RWPE2 (cell line): Measurements from ENCODE around the gene WLS.

Experiments
- ATAC-seq: fragments of 200-7000 bp; cut with Tn5 transposase; 3 replicates; pipeline ENCODE4 v1.9.1; 2021; ENCODE audit warnings: low read depth
- DNase-seq: peaks from one replicate; pipeline ENCODE4 v3.0.0-alpha.2; 2020; ENCODE audit warnings: low spot score
- H3K27ac ChIP-seq: fragments of 450-650 bp; 2 replicates; pipeline ENCODE4 v1.5.1; 2017; ENCODE audit warnings: mild to moderate bottlenecking; ENCODE audit not compliant: poor library complexity, severe bottlenecking
- H3K27me3 ChIP-seq: fragments of 250-450 bp; sonication (Bioruptor Pico); 2 replicates; pipeline ENCODE4 v1.5.1; 2021; ENCODE audit warnings: mild to moderate bottlenecking, moderate library complexity; ENCODE audit not compliant: insufficient read depth, poor library complexity, severe bottlenecking
- H3K36me3 ChIP-seq: fragments of 250-450 bp; sonication (Bioruptor Pico); 2 replicates; pipeline ENCODE4 v1.5.1; 2020; ENCODE audit warnings: low read depth, mild to moderate bottlenecking, moderate library complexity
- H3K4me1 ChIP-seq: fragments of 250-450 bp; sonication (Bioruptor Pico); 2 replicates; pipeline ENCODE4 v1.5.1; 2021; ENCODE audit warnings: mild to moderate bottlenecking, moderate library complexity; ENCODE audit not compliant: insufficient read depth, poor library complexity, severe bottlenecking
- H3K4me3 ChIP-seq: fragments of 250-450 bp; sonication (Bioruptor Pico); 2 replicates; pipeline ENCODE4 v1.5.1; 2021; ENCODE audit warnings: mild to moderate bottlenecking, moderate library complexity; ENCODE audit not compliant: severe bottlenecking
- H3K9me3 ChIP-seq: fragments of 250-450 bp; sonication (Bioruptor Pico); 2 replicates; pipeline ENCODE4 v1.5.1; 2021; ENCODE audit warnings: mild to moderate bottlenecking, moderate library complexity; ENCODE audit not compliant: severe bottlenecking
- CTCF ChIP-seq: fragments of 450-650 bp; IDR thresholded peaks from one replicate; pipeline ENCODE4 v1.5.1; 2017; ENCODE audit warnings: mild to moderate bottlenecking, moderate library complexity; ENCODE audit not compliant: poor library complexity, severe bottlenecking

WLS gene

GRCh38 chr1:68196676-68197075 is 35.6 kb downstream of the WLS start:
- H3K27ac ChIP-seq: no peak overlapping the region
- H3K4me1 ChIP-seq: peaks cover 26% of the 10 kb centered on the region
- H3K9me3 ChIP-seq: no peaks in the 10 kb centered on the region
- H3K27me3 ChIP-seq: no peaks in the 10 kb centered on the region
- ATAC-seq (no peak), DNase-seq (no peak)
- peaks cover 17% of the 10 kb centered on the region; the same call in 1 of the 2 replicates for H3K36me3 ChIP-seq
- TF ChIP-seq CTCF: no peak
- no peak overlapping the region for H3K4me3 ChIP-seq

- TF ChIP-seq CTCF: no peak
- Histone ChIP-seq H3K36me3 (peaks cover 43% of the 10 kb centered on the region), H3K4me1 (no peaks in the 10 kb centered on the region), H3K27me3 (no peaks in the 10 kb centered on the region), H3K9me3 (no peaks in the 10 kb centered on the region), H3K4me3 (no peak overlapping the region), H3K27ac (no peak overlapping the region)
- no peak for ATAC-seq
- no peak for DNase-seq
These were observed 40.6 kb downstream of the WLS start for GRCh38 chr1:68191717-68192116.

GRCh38 chr1:68188644-68189340 is 43.5 kb downstream of the WLS start:
- no peak overlapping the region for H3K27ac ChIP-seq
- H3K27me3 ChIP-seq: no peaks in the 10 kb centered on the region
- DNase-seq: no peak
- no peak for TF ChIP-seq CTCF
- no peak for ATAC-seq
- peaks cover 43% of the 10 kb centered on the region for H3K36me3 ChIP-seq
- H3K4me1 ChIP-seq: peaks cover 8% of the 10 kb centered on the region
- H3K4me3 ChIP-seq: no peak overlapping the region
- no peaks in the 10 kb centered on the region for H3K9me3 ChIP-seq

GRCh38 chr1:68188060-68188538 is 44.2 kb downstream of the WLS start:
- Histone ChIP-seq H3K4me3 (no peak overlapping the region), H3K27ac (no peak overlapping the region), H3K9me3 (no peaks in the 10 kb centered on the region), H3K27me3 (no peaks in the 10 kb centered on the region), H3K4me1 (peaks cover 8% of the 10 kb centered on the region), H3K36me3 (peaks cover 39% of the 10 kb centered on the region)
- no peak for TF ChIP-seq CTCF
- no peak for DNase-seq
- no peak for ATAC-seq

- peaks cover 26% of the 10 kb centered on the region for H3K36me3 ChIP-seq
- DNase-seq (no peak), ATAC-seq (peak; percentile 62)
- H3K4me3 ChIP-seq: no peak overlapping the region
- H3K4me1 ChIP-seq: peaks cover 8% of the 10 kb centered on the region
- TF ChIP-seq CTCF: no peak
- no peaks in the 10 kb centered on the region for H3K27me3 ChIP-seq
- H3K9me3 ChIP-seq: no peaks in the 10 kb centered on the region
- H3K27ac ChIP-seq: no peak overlapping the region
These were observed 46.6 kb downstream of the WLS start for GRCh38 chr1:68185743-68186142.
